Measurements from ENCODE around the gene DRAXIN. TPM values are rescaled to one million over a fixed set of nuclear protein-coding genes. Genes with fewer than 3 reads are reported as not detected.

Gene DRAXIN
- total RNA-seq, 1 experiment from 2014 or later = 20.5 TPM

GRCh38 chr1:11748294-11749202 lies 57.0 kb downstream of the DRAXIN start:
- no peak for TF ChIP-seq CTCF (conservative IDR thresholded peaks at IDR 0.05)
- H3K27me3 ChIP-seq (ENCODE audit: insufficient read depth, low read length) = no peaks in the 10 kb centered on the region
- H3T11ph ChIP-seq (ENCODE audit: low read length) = no peak overlapping the region
- H3K4me2 ChIP-seq (ENCODE audit: insufficient read depth, insufficient read length, low read length) = no peak overlapping the region
- H4K5ac ChIP-seq (ENCODE audit: insufficient read length, low read depth, low read length) = no peak overlapping the region
- H3K27me3 Mint-ChIP-seq (ENCODE audit: low read depth) = no peaks in the 10 kb centered on the region; the same call in 1 of the 2 replicates
- no peak overlapping the region for H2BK15ac ChIP-seq (ENCODE audit: low read depth, low read length)
- no peak overlapping the region for H3K23ac ChIP-seq (ENCODE audit: insufficient read length, low read depth, low read length)
- H3K4me1 ChIP-seq (ENCODE audit: insufficient read depth, low read length) = no peaks in the 10 kb centered on the region
- no peaks in the 10 kb centered on the region for H3K9me3 ChIP-seq (ENCODE audit: control insufficient read depth, low read depth, low read length)
- no peaks in the 10 kb centered on the region for H3K9me3 Mint-ChIP-seq
- H3K9ac ChIP-seq (ENCODE audit: extremely low read depth, insufficient read length, low read length) = no peak overlapping the region
- H3K4me3 Mint-ChIP-seq = no peak overlapping the region
- no peaks in the 10 kb centered on the region for H4K20me1 ChIP-seq (ENCODE audit: control insufficient read depth, insufficient read depth, insufficient read length)
- H3K79me2 ChIP-seq (ENCODE audit: insufficient read depth, low read length) = no peaks in the 10 kb centered on the region
- H3K36me3 Mint-ChIP-seq (ENCODE audit: insufficient read depth in 1 of 3, low read depth in 3 of 3) = peaks cover 9 to 43% (median 39%) of the 10 kb centered on the region in 3 experiments; a peak in 6 of 7 replicates
- no peak overlapping the region for H4K8ac ChIP-seq (replicated peaks; ENCODE audit: insufficient read length, low read depth, low read length)
- no peak overlapping the region for H3K56ac ChIP-seq (ENCODE audit: insufficient read length, low read depth, low read length)
- peaks cover 12 to 27% of the 10 kb centered on the region in 2 experiments for H3K4me1 Mint-ChIP-seq
- no peak overlapping the region for H2BK5ac ChIP-seq (ENCODE audit: insufficient read length, low read length)
- no peak overlapping the region for H2BK120ac ChIP-seq (ENCODE audit: low read depth, low read length, poor library complexity, severe bottlenecking)
- no peak overlapping the region for H3K4ac ChIP-seq (ENCODE audit: low read depth, low read length)
- no peak overlapping the region for H2AK5ac ChIP-seq (ENCODE audit: insufficient read length, low read length)
- H4K91ac ChIP-seq (ENCODE audit: insufficient read length, low read depth, low read length) = no peak overlapping the region
- H3K27ac Mint-ChIP-seq = peak overlapping the region in 2 of 3 experiments; percentile 12 to 55; a peak in 2 of 7 replicates
- H3K14ac ChIP-seq (ENCODE audit: insufficient read depth, low read length) = no peak overlapping the region
- no CpG with 5 or more reads among the region's 27 CpGs for WGBS (ENCODE audit: extremely low coverage, insufficient read length, low lambda C conversion rate)
- no peaks in the 10 kb centered on the region for H3K23me2 ChIP-seq (ENCODE audit: insufficient read length, low read depth, low read length, poor library complexity, severe bottlenecking)
- no peak overlapping the region for H3K18ac ChIP-seq (ENCODE audit: insufficient read length, low read depth, low read length)
- no peak overlapping the region for H3K27ac ChIP-seq (ENCODE audit: insufficient read length, low read depth, low read length)
- no peak overlapping the region for H2BK12ac ChIP-seq (ENCODE audit: insufficient read length, low read depth, low read length)
- DNase-seq = no peak
- no peaks in the 10 kb centered on the region for H3K79me1 ChIP-seq (ENCODE audit: insufficient read depth, low read depth, low read length, poor library complexity, severe bottlenecking)
- H2AFZ ChIP-seq (ENCODE audit: low read length) = no peak overlapping the region
- H2BK20ac ChIP-seq (ENCODE audit: low read depth, low read length, poor library complexity, severe bottlenecking) = no peak overlapping the region

Measured in H9 (cell line).